Neuron (in vitro differentiated cells): ENCODE results near the gene RASAL1.

Experiments
- H2AFZ ChIP-seq: one replicate; pipeline ENCODE4 v1.6.1; 2013; ENCODE audit warnings: low read depth, mild to moderate bottlenecking, inconsistent platforms, low read length, moderate library complexity
- H3K27me3 ChIP-seq: one replicate; pipeline ENCODE4 v1.6.1; 2013; ENCODE audit warnings: low read length; ENCODE audit not compliant: insufficient read depth
- H3K36me3 ChIP-seq: one replicate; pipeline ENCODE4 v1.6.1; 2013; ENCODE audit warnings: low read length; ENCODE audit not compliant: insufficient read depth
- H3K4me1 ChIP-seq: one replicate; pipeline ENCODE4 v1.6.1; 2013; ENCODE audit warnings: low read length; ENCODE audit not compliant: insufficient read depth
- H3K4me3 ChIP-seq: 2 replicates; pipeline ENCODE4 v1.5.1; 2013; ENCODE audit warnings: mild to moderate bottlenecking, low read length, moderate library complexity
- H3K9me3 ChIP-seq: one replicate; pipeline ENCODE4 v1.6.1; 2013; ENCODE audit warnings: low read length

Gene RASAL1

DNA sequence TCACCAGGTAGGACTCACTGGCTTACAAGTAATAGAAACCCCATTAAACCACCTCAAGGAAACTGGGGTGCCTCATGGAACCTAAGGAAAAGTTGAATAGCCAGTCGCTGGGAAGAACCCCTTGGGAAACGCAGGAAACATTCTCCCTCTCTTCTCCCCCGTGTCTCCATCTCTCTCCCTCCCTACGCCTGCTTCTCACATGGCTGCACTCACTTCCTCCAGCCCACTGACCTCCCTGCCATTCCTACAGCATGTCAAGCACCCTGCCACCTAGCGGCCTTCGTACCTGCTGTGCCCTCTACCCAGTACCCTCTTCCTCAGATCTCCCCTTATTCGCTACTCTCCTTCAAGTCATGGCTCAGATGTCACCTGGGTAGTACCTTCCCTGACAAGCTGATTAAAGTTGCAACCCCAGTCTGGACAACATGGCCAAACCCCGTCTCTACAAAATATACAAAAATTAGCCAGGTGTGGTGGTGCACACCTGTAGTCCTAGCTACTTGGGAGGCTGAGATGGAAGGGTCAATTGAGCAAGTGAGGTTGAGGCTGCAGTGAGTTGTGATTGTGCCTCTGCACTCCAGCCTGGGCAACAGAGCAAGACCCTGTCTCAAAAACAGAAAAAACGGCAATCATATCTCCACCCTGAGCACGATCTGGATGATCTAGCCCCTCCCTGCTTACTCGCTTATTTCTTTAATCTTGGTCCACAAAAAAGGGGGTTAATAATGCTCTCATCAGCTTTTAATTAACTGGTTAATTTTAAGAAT lies 85.4 kb downstream of the RASAL1 start:
- no peak overlapping the region for H2AFZ ChIP-seq
- no peak overlapping the region for H3K4me3 ChIP-seq
- no peaks in the 10 kb centered on the region for H3K4me1 ChIP-seq
- peaks cover 18% of the 10 kb centered on the region for H3K27me3 ChIP-seq
- no peaks in the 10 kb centered on the region for H3K36me3 ChIP-seq
- H3K9me3 ChIP-seq, result no peaks in the 10 kb centered on the region
